Body of pancreas (tissue), 4 donors: Measurements from ENCODE around the gene NOL4L. TPM values are rescaled to one million over a fixed set of nuclear protein-coding genes. Genes with fewer than 3 reads are reported as not detected.

Experiments
- ATAC-seq: fragments of 150-250 bp; one replicate; pipeline ENCODE4 v1.9.1; 2016
- DNase-seq, 4 donors: peaks; one replicate each; pipeline ENCODE4 v3.0.0-alpha.2; 2019
- H3K27ac ChIP-seq, 4 donors: fragments of 200-600 bp; sonication (generic); 1 replicate in 3 of 4; 2 replicates in 1 of 4; pipeline versions ENCODE4 v1.5.1 to v1.6.1; 2016 to 2019; ENCODE audit warnings: mild to moderate bottlenecking in 1 of 4, mixed read lengths in 1 of 4, moderate library complexity in 1 of 4
- H3K27me3 ChIP-seq, 2 donors: fragments of 200-600 bp; sonication (generic); one replicate each; pipeline ENCODE4 v1.6.0; 2016; ENCODE audit warnings: mild to moderate bottlenecking in 1 of 2
- H3K36me3 ChIP-seq, 2 donors: fragments of 200-600 bp; sonication (generic); replicated peaks in 1 of 2; 2 replicates each; pipeline ENCODE4 v1.5.1; 2016; ENCODE audit warnings: low read depth in 2 of 2; ENCODE audit not compliant: insufficient read depth in 1 of 2
- H3K4me1 ChIP-seq: fragments of 200-600 bp; sonication (generic); one replicate; pipeline ENCODE4 v1.6.0; 2016
- H3K4me3 ChIP-seq, 2 donors: fragments of 200-600 bp; sonication (generic); 1 replicate in 1 of 2; 2 replicates in 1 of 2; pipeline ENCODE4 v1.5.1; 2016 to 2019
- H3K9me3 ChIP-seq, 3 donors: fragments of 200-600 bp; sonication (generic); 1 replicate in 2 of 3; 2 replicates in 1 of 3; pipeline ENCODE4 v1.5.1; 2016
- POLR2A ChIP-seq, 3 donors: fragments of 450-650 bp; IDR thresholded peaks; one replicate each; pipeline ENCODE4 v1.6.1; 2016; ENCODE audit warnings: antibody characterized with exemption in 3 of 3, mild to moderate bottlenecking in 2 of 3
- WGBS, 2 donors: methylation state at CpG; one replicate each; pipeline ENCODE4 v1.1.5; 2017; 5-methylcytosine and 5-hydroxymethylcytosine counted together
- intact Hi-C: fragments of 100-400 bp; cut with DNase I; formaldehyde crosslinking; loops from one replicate; pipeline ENCODE4 v1.15.1; 2023
- total RNA-seq, 2 donors: library from RNA; depleted of rRNA; stranded (reverse); fragments of >200 nt; gene quantifications; one replicate each; pipeline ENCODE4 v1.1.0, GENCODE V29; 2016
- TF ChIP-seq, protein P1 (sequence below), 7 experiments: fragments of 450-650 bp in 4 of 7; fragments of 200-600 bp in 3 of 7; sonication (generic) in 3 of 7; IDR thresholded peaks; one replicate each; pipeline ENCODE4 v1.5.1; 2016 to 2019; ENCODE audit warnings: antibody characterized with exemption in 7 of 7

Gene NOL4L
- total RNA-seq, 2 donors from 2014 or later = 15.0 to 36.9 TPM

- Histone ChIP-seq H3K9me3 (no peaks in the 10 kb centered on the region), H3K4me3 (no peak overlapping the region), H3K27ac (no peak overlapping the region), H3K27me3 (no peaks in the 10 kb centered on the region), H3K4me1 (peaks cover 8% of the 10 kb centered on the region), H3K36me3 (peaks cover 4 to 16% of the 10 kb centered on the region in 2 donors)
- TF ChIP-seq POLR2A (IDR thresholded peaks at IDR 0.05) = no peak
- TF ChIP-seq, protein P1, sequence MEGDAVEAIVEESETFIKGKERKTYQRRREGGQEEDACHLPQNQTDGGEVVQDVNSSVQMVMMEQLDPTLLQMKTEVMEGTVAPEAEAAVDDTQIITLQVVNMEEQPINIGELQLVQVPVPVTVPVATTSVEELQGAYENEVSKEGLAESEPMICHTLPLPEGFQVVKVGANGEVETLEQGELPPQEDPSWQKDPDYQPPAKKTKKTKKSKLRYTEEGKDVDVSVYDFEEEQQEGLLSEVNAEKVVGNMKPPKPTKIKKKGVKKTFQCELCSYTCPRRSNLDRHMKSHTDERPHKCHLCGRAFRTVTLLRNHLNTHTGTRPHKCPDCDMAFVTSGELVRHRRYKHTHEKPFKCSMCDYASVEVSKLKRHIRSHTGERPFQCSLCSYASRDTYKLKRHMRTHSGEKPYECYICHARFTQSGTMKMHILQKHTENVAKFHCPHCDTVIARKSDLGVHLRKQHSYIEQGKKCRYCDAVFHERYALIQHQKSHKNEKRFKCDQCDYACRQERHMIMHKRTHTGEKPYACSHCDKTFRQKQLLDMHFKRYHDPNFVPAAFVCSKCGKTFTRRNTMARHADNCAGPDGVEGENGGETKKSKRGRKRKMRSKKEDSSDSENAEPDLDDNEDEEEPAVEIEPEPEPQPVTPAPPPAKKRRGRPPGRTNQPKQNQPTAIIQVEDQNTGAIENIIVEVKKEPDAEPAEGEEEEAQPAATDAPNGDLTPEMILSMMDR (IDR thresholded peaks at IDR 0.05) = no peak
- ATAC-seq = no peak
- 78 to 96% methylated on average over 6 of the region's 6 CpGs for WGBS, 2 donors
- intact Hi-C loops = no loop called here
- DNase-seq = no peak
Observed at GRCh38 chr20:32440069-32440757, 144.9 kb downstream of the NOL4L start.

DNA sequence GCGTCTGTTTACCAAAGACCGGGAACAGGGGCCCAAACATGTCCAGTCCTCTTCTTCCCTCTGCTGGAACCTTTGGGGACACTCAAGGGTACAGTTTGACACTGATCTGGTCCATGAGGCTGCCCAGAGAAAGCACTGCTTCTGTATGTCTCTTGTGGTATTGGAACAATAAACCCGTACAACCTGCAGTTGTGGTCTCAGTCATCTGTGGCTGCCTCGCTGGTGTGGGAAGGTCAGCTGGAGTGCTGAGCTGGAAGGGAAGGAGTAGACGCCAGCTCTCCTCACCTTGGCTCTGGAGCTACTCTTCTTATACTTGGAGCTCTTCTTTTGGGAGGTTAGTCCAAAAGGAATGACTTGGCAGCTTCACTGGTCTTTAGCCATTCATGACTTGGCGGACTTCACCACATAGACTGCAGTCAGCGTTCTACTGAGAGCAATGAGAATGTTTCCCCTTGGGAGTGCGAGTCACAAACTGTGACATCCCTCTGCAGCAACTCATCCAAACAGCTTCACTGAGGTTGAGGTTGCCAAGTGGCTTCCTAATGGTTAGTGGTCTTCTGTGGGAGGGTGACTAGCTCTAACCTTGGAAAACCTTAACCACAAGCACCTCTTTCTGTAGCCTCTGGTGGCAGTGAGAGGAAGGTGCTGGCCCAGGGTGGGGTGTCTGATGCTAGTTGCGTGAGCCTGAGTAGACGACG is 145.9 kb downstream of the NOL4L start:
- no peak for ATAC-seq
- H3K9me3 ChIP-seq = no peaks in the 10 kb centered on the region
- H3K27me3 ChIP-seq = no peaks in the 10 kb centered on the region
- H3K4me3 ChIP-seq = no peak overlapping the region
- TF ChIP-seq POLR2A (IDR thresholded peaks at IDR 0.05) = no peak
- TF ChIP-seq, protein P1 (IDR thresholded peaks at IDR 0.05) = peak in 1 of 7 experiments; percentile 17
- H3K4me1 ChIP-seq = peaks cover 8% of the 10 kb centered on the region
- intact Hi-C loops = no loop called here
- WGBS, 2 donors = 75 to 82% methylated on average over 7 to 11 of the region's 11 CpGs
- H3K36me3 ChIP-seq = peaks cover 10 to 24% of the 10 kb centered on the region in 2 donors
- no peak overlapping the region for H3K27ac ChIP-seq
- no peak for DNase-seq

- DNase-seq (no peak), ATAC-seq (no peak)
- 80 to 86% methylated on average over 8 of the region's 8 CpGs for WGBS, 2 donors
- Histone ChIP-seq H3K36me3 (peaks cover 12 to 27% of the 10 kb centered on the region in 2 donors), H3K27me3 (no peaks in the 10 kb centered on the region), H3K4me1 (peaks cover 8% of the 10 kb centered on the region), H3K9me3 (no peaks in the 10 kb centered on the region), H3K4me3 (no peak overlapping the region), H3K27ac (no peak overlapping the region)
- TF ChIP-seq, protein P1 (IDR thresholded peaks at IDR 0.05) = no peak
- TF ChIP-seq POLR2A (IDR thresholded peaks at IDR 0.05) = no peak
- intact Hi-C loops = no loop called here
Observed at GRCh38 chr20:32438331-32438858, 146.7 kb downstream of the NOL4L start.

- WGBS, 2 donors = 57 to 60% methylated on average over 4 of the region's 5 CpGs
- TF ChIP-seq POLR2A (IDR thresholded peaks at IDR 0.05) = no peak
- TF ChIP-seq, protein P1 (IDR thresholded peaks at IDR 0.05) = peak in 5 of 7 experiments; percentile 21 to 58 (median 50)
- peaks cover 12 to 32% of the 10 kb centered on the region in 2 donors for H3K36me3 ChIP-seq
- H3K4me3 ChIP-seq = no peak overlapping the region
- no peaks in the 10 kb centered on the region for H3K9me3 ChIP-seq
- H3K4me1 ChIP-seq = peaks cover 8% of the 10 kb centered on the region
- DNase-seq = peak in 1 of 4 donors; percentile 33
- intact Hi-C loops = no loop called here
- H3K27ac ChIP-seq = peak overlapping the region in 1 of 4 donors; percentile 31
- no peak for ATAC-seq
- no peaks in the 10 kb centered on the region for H3K27me3 ChIP-seq
Observed at GRCh38 chr20:32437391-32438074, 147.6 kb downstream of the NOL4L start.
